Activated naive CD4-positive, alpha-beta T cell treated with anti-CD3 and anti-CD28 coated beads, Interleukin-2, amount 10 ng/mL, durations not matched to agents 7 days and 5 days (primary cell): ENCODE results near the gene UBE2J1.

Experiments used
- CTCF ChIA-PET: fragments of 350-600 bp; sonication (Branson Sonifier 250); formaldehyde crosslinking; loops from one replicate; lab custom pipeline; 2021; ENCODE audit warnings: antibody characterized with exemption; lab: Charles Lee
- DNase-seq: peaks from one replicate; pipeline ENCODE4 v3.0.0-alpha.2; 2020
- H3K27ac Mint-ChIP-seq: one replicate; pipeline ENCODE4 v1.8.0; 2021; ENCODE audit warnings: mild to moderate bottlenecking, moderate library complexity, mixed read lengths
- H3K27me3 Mint-ChIP-seq: one replicate; pipeline ENCODE4 v1.8.0; 2021; ENCODE audit warnings: mild to moderate bottlenecking, mixed read lengths
- H3K36me3 Mint-ChIP-seq: one replicate; pipeline ENCODE4 v1.8.0; 2021; ENCODE audit warnings: mixed read lengths
- H3K4me1 Mint-ChIP-seq: one replicate; pipeline ENCODE4 v1.8.0; 2021; ENCODE audit warnings: mixed read lengths
- H3K4me3 Mint-ChIP-seq: one replicate; pipeline ENCODE4 v1.8.0; 2021; ENCODE audit warnings: mild to moderate bottlenecking, moderate library complexity, mixed read lengths
- H3K9me3 Mint-ChIP-seq: one replicate; pipeline ENCODE4 v1.8.0; 2021; ENCODE audit warnings: mixed read lengths

Gene UBE2J1

DNA sequence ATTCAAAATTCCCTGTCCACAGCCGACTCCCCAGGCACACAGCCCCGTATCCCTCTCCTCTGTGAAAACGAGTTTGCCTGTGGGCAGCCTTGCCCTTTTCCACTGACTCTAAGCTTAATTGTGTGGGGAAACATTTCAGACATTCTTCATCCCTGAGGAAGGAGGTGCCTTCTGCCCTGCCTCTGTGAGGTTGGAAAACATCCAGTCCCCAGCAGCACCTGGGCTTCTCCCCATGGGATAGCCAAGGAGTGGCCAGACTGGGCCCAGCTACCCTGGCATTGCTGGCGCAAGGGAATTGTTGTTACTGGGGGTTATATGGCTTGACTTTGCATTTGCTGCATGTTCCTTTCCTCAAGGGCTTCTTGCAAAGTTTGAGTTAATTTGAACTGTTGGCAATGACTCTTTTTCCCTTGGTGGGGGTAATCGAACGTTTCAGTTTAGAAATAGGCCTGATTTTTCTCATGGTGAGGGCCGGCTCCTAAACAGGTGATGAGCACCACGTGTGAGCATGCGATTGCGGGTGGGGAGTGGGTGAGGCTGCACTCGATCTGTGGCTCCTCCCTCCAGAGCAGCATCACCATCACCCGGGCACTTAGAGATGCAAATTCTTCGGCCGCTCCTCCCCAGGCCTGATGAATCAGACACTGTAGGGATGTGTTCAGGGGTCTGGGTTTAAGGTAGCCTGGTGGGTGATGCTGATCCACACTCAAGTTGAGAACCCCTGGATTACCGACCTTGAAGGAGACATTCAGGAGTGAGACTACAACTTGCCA, 67.4 kb downstream of the UBE2J1 start:
- H3K36me3 Mint-ChIP-seq = no peaks in the 10 kb centered on the region
- no peak overlapping the region for H3K27ac Mint-ChIP-seq
- H3K9me3 Mint-ChIP-seq = no peaks in the 10 kb centered on the region
- CTCF ChIA-PET = no interaction called here
- H3K27me3 Mint-ChIP-seq = no peaks in the 10 kb centered on the region
- no peaks in the 10 kb centered on the region for H3K4me1 Mint-ChIP-seq
- H3K4me3 Mint-ChIP-seq = no peak overlapping the region
- no peak for DNase-seq

DNA sequence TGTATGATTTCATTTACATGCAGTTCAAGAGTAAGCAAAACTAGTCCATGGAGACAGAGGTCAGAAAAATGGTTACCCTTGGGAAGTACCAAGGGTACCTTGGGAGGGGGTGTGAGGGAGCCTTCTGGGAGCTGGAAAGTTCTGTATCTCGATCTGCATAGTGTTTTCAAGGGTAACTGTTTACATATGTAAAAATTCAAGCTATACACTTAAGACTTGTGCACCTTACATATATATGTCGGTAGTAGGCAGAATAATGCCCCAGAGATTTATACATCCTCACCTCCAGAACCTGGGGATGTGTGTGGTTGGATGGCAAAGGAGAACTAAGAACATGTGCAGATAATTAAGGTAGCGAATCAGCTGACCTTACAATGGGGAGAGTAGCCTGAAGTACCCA, 68.4 kb downstream of the UBE2J1 start:
- Mint-ChIP-seq H3K27ac (no peak overlapping the region), H3K36me3 (no peaks in the 10 kb centered on the region), H3K27me3 (peaks cover under 1% of the 10 kb centered on the region), H3K9me3 (no peaks in the 10 kb centered on the region), H3K4me1 (no peaks in the 10 kb centered on the region), H3K4me3 (no peak overlapping the region)
- DNase-seq = no peak
- CTCF ChIA-PET = interaction anchor here (1.3 to 2.4 kb wide), 2 partner anchors 82 to 88 kb away, joined by 3 to 9 read pairs; no protein-coding TSS in a partner anchor

DNA sequence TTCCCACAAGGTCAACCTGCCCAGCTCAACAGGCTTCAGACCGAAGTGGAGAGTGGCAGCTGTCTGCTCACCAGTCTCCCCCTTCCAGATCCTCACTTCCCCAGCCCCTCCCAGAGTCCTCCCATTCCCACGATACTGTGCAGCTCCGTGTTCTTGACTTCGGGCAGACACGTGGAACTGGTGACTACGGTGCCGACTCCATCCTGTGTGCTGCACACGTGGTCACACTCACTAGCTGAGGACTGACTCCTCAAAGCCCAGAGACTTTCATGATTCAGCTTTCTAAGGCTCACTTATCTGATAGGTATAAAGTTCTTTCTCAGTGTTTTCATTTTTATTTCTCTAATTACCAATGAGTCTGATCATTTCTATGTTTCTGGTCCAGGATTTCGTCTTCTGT, 69.8 kb downstream of the UBE2J1 start:
- Mint-ChIP-seq H3K4me1 (no peaks in the 10 kb centered on the region), H3K36me3 (no peaks in the 10 kb centered on the region), H3K4me3 (no peak overlapping the region), H3K27me3 (peaks cover 7% of the 10 kb centered on the region), H3K9me3 (no peaks in the 10 kb centered on the region), H3K27ac (no peak overlapping the region)
- CTCF ChIA-PET = interaction anchor here (0.7 to 2.4 kb wide), 5 partner anchors 29 to 297 kb away, joined by 3 to 9 read pairs (median 3); no protein-coding TSS in a partner anchor
- DNase-seq = no peak

DNA sequence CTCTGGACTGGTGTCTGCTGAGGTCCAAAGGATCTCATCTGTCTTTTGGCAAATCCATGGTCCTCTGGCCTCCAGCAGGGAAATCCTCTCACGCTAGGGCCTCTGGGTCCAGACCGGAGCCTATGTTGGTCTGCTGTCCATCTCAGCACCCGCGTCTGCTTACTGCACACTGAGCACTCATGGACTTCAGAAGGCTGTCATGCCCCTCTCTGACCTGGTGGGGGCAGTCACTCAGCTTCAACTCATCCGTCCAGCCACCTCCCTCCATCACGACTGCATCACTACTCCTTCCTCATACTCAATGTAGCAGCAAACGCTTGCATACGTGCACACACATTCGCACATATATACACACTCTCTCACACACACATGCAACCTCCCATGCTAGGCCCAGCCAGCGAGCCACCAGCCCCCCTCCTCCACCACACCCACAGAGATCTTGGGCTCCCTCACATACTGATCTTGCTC, 70.7 kb downstream of the UBE2J1 start:
- no peaks in the 10 kb centered on the region for H3K36me3 Mint-ChIP-seq
- H3K4me1 Mint-ChIP-seq = no peaks in the 10 kb centered on the region
- CTCF ChIA-PET = interaction anchor here (0.9 to 1.3 kb wide), 3 partner anchors 90 to 359 kb away, joined by 3 read pairs; no protein-coding TSS in a partner anchor
- no peaks in the 10 kb centered on the region for H3K9me3 Mint-ChIP-seq
- no peak overlapping the region for H3K27ac Mint-ChIP-seq
- H3K4me3 Mint-ChIP-seq = no peak overlapping the region
- DNase-seq = peak; percentile 62
- H3K27me3 Mint-ChIP-seq = peaks cover 11% of the 10 kb centered on the region

DNA sequence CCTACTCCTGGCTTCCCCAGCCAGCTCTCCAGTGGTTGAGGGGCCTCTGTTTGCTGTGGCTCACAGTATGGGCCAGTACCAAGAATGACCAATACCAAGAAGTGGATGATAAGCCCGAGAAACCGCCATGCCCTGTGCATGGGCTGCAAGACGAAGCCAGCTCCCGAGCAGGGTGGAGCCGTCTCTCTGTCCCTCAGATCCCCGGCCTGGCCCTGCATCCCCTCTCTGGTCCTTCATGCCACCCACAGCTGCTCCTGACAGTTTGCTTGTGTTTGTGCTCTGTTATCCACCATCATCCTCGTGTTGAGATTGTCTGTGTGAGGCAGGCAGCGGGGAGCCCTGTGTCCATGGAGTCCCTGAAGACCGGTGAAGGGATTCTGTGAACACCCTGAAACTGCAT, 73.6 kb downstream of the UBE2J1 start:
- CTCF ChIA-PET = no interaction called here
- Mint-ChIP-seq H3K27me3 (peaks cover 15% of the 10 kb centered on the region), H3K9me3 (no peaks in the 10 kb centered on the region), H3K4me3 (no peak overlapping the region), H3K4me1 (no peaks in the 10 kb centered on the region), H3K36me3 (no peaks in the 10 kb centered on the region), H3K27ac (no peak overlapping the region)
- DNase-seq = no peak
